ENCODE results near the gene HPCA.

HPCA gene

DNA sequence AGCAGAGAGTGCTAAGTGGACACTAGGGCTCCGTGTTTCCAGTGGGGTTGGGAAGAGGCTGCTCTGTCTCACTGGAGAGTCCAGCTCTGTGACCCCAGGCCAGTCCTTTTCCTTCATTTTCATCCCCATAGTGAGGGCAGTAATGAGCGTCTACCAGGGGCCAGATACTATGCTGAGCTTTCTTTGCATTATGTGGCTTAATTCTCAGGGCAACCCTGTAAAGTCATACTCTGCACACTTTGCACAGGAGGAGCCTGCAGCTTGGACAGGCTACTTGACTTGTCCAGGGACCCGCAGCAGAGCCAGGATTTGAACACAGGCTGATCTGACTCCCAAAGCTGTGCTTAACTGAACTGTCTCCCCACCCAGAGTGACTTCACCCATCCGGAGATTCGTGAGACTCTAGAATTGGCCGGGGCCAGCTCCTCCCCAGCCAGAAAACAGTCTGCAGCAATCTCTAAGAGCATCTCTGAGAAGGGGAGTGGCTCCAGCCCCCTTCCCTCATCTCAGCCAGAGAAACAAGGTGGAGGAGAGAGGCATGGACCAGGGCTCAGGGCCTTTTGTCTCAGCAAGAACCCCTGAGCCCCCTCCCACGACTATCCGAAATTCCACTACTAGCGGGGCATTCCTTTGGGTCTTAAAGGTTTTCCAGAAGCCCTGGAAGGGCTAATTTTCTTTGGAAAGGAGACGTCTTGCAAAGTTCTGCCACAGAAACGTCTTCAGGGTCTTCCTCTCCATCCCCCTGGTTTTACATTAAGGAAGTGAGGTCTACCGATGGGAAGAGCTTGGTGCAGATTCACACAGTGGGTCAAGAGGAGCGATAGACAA is 14.7 kb upstream of the HPCA start:
- DNase-seq = peak; percentile 36

DNA sequence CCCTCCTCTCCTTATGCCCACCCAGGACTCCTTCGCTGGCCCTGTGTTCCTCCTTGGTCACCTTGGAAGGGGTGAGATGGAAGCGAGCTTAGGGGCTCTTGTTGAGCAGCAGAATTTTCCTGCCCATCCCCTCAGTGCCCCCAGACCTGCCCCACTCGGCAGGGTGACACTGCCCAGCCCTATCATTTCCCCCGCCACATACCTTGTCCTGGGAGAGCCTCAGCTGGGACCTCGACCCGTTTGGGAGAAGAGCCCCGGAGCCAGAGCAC is 14.2 kb upstream of the HPCA start:
- DNase-seq = no peak

DNA sequence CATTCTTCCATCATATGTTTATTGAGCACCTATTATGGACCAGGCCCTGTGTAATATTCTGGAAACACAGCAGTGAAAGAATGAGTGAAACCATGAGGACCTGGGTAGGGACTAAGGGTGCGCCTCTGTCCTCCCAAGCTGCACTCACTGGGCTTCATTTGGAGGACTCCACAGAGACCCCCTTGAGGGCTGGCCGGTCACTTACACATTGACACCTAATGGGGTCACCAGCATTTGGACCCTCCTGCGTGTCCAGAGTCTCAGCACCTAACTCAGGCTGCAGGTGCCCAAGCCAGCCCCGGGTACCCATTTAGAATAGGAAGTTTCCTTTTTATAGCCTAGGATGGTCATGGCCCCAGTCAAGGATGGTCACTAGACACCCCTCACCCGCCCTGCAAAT is 12.8 kb upstream of the HPCA start:
- no peak for DNase-seq

DNA sequence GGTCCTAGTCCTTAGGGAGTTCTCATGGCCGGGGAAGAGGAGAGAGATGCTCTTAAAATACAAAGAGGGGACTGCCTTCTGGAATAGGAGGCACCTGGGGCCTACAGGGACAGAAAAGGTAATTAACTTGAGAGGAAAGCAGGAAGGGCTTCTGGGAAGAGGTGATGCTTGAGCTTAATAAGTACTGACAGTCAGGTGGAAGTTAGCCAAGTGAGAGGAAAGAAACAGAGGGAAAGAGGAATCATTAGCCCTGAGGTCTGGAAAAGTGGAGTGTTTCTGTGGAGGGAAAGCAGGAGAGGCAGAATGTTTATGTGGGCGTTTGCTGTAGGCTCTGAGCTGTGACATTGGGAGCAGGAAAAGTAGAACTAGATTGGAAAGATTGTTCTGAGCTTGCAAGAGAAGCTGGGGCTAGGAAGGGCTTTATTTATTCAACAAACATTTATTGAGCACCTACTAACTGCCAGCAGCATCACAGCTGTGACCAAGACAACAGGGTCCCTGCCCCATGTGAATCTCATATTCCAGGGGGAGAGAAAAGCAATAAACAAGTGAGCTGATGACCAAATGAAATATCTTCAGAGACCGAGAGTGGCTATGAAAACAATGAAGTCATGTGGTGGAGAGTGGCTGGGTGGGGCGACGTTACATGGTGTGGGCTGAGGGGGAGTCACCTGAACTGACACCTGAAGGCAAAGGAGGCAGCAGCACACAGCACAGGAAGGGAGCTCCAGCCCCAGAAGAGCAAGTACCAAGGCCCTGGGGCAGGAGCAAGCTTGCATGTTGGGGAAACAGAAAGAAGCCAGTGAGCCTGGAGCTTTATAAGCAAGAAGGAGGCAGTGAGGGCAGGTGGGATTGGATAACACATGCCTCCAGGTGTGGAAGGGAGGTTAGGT is 11.2 kb upstream of the HPCA start:
- no peak for DNase-seq

DNA sequence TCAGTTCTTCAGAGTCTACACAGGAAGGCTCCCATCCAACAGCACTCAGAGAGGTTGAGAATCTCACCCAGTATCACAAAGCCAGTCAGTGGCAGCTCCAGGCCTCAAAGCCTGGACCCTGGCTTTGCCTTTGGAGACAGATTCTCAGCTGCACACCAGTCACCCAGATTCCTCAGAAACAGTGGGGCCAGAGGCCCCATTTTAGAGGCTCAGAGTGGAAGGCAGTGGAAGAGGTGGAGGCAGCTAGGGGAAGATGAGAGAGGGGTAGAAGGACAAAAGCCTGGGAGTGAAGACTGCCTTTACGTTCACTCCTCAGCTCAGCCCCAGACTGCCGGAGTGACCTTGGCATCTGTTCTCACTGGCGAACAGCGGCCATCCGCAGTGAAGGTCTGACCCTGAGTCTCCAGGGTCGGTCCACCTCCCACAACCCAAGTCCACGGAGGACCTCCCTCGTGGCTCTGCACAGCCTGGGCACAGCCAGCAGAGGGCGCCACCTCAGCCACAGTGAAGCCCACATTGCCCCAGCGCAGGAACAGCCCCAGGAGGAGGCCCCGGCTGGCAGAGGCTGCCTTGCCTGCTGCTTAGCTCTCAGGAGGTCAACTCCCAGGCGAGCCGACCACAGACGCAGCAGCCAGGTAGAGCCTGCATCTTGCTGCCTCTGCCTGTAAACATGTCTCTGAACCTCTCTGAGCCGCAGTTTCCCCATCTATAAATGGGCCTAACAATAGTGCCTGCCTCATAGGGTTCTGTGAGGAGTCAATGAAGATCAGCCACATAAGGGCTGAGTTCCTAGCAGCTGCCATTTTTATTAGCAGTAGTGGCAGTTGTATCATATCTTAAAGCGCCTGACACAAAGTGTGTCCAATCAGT is 9.7 kb upstream of the HPCA start:
- peak; percentile 40 for DNase-seq

DNA sequence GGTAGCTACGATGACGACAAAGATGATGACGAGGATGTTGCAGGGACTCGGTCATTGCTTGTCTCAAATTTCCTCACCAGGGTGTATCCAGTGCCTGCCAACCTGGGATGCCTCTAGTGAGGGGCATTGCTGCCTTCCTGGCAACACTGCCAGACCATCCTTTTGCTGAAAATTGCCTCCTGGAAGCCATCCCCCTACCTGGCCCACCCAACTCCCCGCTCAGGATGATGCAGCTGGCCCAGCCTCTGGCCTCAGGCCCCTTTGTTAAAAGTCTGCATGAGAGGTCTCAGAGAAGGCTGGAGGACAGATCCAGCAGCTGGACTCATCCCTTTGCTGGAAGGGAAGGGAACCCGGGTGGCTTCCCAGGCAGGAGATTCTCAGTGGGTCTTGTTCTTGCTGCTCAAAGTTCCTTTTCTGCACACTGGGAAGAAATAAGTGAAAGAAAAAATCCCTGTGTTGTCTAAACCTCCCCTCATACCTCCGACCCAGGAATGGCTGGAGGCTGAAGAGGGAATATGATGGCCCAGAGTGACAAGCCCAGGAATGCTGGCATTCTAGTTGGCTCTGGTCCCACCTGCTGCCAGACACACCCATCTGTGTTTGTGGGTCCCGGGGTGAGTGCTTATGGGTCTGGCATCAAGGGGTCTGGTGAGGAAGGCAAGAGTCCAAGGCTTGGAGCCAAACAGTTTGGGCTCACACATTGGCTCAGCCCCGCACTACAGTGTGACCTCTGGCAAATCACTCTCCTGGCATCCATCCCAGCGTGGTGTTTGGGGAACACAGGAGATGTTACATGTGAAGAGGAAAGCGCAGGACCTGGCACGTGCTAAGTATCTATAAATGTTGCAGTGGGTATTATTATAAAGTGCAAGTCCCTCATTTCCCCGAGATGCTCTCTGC is 8.8 kb upstream of the HPCA start:
- DNase-seq = no peak

DNA sequence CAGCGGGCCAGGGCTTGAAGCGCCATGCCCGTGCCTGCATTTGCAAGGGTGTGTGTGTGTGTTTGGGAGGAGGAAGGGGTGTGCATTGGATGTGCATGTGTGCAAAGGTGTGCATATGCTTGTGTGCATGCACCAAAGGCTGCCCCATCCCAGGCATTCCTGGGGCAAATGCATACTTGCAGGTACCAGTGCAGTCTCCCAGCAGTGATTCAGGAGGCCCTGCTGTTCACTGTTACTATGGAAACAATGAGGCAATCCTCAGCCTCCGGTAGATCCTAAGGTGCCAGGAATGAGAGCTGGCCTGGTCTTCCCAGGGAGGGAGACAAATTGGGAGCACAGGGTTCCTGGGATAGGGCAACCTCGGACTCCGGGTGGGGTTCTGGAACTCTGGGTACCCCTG is 8.1 kb upstream of the HPCA start:
- no peak for DNase-seq

DNA sequence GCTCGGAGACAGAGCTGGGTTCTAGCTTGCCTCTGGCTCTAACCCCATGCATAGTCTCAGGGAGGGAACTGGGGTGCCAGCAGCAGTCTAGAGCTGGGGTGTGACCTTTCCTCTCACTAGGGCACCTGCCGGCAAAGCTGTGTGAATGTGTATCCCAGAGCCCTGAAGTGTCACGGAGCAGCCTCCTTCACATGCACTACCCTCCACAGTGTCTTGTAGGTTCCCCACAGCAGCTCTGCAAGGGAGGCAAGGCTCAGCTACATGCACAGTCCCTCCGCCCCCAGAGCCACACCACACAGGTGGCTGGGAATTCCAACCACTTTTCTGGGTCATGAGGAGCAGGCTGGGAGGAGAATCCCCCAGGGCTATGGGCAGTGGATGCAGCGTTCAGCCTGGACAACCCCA is 7.7 kb upstream of the HPCA start:
- no peak for DNase-seq

DNA sequence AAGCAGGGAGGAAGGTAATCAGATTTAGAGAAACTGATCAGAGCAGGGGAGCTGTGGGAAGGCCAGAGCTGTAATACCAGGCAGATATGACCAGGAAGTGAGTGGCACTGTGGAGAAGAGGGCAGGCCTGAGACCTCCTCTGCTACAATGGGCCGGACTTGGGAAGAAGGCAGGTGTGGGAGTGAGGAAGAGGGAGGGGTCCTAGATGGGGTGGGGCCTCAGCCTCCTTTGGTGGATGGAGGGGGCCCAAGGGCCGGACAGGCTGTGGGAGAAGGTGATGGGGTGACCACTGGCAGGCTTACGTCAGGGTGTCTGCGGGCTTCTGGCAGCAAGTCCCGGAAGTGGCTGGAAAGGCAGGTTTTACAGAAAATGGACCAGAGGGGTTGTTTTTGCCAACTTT is 5.0 kb upstream of the HPCA start:
- DNase-seq = no peak

DNA sequence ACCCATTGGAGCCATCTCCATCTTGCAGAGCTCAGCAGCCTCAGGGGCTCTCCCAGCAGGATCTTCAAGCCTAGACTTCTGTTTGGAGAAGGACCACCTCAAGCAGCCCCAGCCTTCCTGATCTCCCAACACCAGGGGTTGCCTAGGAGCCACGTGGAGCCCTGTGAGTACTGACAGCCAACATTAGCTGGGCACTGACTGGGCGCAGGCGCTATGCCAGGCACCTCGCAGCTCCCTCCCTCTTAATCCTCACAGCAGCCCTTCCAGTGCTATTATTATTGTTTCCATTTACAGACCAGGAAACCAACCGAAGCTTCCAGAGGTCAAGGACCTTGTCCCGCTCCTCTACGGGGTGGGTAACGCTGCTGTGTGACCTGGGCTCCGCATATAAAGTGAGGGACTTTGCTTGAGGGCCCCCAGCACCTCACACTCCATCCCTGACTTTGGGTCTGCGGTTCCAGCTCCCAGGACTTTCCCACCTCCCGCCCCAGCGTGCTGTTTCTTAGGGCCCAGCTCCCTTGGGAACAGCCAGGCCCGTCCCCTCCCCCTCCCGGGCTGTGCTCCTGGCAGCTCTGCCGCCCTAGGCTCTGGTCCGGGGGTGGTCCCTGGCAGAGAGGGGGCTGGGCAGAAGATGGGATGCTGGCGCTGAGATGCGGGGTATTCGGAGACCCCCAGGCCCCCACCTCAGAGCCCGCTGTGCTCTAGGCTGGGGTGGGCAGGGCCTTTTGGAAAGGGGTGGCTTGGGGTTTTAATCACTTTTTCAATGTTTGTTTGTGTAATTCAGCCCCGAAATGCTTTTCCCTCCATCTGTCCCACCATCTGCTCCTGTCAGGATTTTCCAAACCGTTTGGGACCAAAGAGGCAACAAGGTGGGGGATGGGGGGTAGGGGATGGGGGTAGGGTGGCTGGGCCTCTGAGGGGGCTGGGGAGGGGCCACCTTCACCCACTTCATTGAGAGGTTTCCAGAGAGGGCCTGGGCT is 4.1 kb upstream of the HPCA start:
- no peak for DNase-seq

DNA sequence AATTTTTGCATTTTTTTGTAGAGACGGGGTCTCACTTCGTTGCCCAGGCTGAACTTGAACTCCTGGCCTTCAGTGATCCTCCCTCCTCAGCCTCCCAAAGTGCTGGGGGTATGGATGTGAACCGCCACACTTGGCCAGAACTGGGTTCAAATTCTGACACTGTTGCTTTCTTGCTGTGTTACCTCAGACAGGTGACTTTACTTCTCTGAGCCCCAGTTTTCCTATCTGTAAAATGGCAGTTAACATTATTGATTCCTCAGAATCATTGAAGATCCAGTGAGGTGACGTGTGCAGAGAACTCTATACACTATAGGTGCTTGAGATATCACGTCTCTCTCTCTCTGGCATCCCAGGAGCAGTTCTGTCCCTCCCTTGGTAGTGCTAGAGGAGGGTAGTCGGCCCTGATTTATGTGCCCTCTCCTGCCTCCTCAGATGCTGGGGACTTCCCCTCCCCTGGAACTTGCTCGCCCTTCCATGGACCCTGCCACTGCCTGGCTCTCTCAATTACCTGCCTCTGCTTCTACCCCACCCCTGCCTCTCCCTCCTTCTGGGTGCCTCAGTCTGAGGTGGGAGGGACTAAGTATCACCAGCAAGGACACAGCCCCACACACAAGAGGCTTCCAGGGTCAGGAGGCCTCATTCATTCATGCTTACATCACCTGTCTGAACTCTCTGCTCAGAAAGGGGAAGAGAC is 2.8 kb upstream of the HPCA start:
- no peak for DNase-seq

DNA sequence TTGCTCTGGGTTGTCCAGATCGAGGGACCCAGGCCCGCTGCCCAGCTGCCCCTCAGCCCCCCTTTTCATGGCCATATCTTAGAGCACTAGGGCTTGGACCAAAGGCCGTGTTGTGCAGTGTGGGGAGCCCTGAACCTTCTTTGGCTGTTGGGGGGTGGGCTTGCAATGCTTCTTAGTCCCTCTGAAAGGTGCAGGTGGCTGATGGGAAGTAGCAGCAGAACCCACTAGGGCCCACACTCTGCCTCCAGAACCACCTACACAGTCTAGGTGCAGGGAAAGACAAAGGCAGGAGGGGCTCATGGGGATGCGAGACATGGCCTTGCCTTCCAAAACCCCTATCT is 2.3 kb upstream of the HPCA start:
- DNase-seq = no peak

DNA sequence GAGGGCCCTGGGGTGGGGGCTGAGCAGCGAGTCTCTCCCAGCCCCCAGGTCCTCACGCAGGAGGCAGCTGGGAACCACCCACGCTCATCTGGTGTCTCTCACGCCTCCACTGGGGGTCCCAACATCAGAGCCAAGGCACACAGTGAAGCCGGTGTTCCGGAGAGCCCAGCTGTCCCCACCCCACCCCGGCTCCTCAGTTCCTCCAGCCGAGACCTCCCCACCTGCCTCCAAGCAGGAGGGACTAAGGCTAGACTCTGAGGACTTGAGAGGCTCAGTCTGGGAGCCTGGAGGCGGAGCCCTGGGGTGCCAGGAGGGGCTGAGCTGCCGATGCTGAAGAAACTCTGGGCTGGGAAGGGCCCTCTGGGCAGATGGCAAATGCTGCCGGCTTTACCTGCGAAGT is 1.6 kb upstream of the HPCA start:
- no peak for DNase-seq

DNA sequence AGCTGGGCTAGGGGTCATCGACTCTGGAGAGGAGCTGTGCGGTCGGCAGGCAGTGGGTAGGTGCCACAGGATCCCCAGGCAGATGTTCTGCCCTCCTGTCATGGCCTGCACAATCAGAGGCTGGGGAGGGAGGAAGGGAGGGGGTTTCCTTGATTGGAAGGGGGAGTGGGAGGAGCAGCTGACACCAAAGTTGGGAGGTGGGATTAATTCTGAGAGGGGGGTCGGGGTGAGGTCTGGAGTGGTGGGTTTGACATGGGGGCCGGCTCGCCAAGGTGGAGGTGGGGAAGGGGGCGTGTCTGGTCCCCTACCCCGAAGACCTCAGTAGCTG is 651 bp upstream of the HPCA start:
- DNase-seq = no peak

DNA sequence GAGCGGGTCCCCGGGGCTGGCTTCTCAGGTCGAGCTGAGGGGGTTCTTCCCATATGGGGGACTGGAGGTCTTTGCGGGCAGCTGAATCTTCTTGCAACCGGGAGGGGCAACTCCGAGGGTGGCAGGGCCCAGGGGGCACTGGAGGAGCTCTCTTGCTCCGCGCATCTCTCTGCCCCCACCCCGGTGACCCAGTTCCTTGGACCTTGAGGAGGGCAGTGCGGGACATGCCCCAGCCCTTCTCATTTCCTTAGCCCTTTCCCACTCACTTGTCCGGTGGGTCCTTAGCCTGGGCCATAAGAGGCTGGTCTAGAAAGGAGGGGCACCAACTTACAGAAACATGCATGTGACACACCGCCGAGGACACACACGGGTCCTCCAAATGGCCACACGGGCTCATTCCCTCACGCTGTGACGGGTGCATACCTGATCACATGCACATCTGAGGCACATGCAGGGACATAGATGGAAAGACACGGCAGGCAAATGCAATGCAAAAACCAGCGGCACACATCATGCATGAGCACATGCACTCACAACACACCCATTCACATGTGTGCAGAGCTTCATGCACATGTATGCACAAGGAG is 630 bp downstream of the HPCA start:
- DNase-seq = no peak

DNA sequence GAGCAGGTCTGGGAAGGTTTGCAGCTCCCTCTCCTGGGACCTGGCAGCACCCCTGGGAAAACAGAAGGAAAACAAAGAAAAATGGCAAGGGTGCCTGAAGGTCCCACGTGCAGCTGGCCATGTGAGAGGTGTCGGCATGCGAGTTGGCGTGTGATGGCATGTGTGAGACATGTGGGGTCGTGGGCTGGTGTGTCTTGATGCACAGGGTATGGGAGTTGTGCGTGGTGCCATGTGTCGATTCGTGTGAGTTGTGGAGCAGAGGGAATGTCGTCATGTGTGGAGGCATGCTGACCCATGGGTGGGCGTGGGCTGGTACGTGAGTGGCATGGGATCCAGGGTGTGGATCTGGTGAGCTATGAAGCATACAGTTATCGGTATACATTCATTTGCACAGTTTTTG is 1.3 kb downstream of the HPCA start:
- no peak for DNase-seq

DNA sequence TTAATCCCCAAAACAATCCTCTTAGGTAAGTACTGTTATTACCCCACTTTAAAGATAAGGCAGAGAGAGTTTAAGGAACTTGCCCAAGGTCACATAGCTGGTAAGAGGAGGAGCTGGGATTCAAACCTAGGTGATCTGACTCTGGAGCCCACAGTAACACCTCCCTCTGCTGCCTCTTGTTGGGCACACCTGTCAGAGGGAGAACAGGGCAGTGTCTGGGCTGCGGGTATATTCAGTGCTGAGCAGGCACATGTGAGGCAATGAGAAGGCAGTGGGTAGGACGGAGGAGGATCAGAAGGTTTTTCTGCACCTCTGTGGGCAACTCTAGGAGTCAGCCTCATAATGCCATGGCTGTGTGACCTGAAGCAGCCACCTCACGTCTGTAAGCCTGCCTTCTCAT is 1.8 kb downstream of the HPCA start:
- no peak for DNase-seq

DNA sequence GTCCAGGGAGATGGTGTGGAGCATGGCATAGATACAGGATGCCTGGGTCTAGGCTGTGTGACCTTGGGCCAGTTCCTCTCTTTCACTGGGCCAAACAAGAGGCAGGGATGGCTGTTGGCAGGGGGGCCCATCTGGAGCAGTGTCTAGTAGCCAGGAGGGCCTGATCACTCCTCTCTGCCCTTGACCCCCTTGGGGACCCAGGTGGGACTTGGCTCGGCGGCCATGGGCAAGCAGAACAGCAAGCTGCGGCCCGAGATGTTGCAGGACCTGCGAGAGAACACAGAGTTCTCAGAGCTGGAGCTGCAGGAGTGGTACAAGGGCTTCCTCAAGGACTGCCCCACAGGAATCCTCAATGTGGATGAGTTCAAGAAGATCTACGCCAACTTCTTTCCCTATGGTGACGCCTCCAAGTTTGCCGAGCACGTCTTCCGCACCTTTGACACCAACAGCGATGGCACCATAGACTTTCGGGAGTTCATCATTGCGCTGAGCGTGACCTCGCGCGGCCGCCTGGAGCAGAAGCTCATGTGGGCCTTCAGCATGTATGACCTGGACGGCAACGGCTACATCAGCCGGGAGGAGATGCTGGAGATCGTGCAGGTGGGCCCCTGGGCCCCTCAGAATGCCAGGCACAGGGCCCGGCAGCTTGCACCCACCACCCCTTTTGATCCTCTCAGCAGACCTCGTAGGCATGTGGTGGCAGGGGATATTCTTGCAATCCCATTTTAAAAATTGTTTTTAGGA is 2.6 kb downstream of the HPCA start:
- DNase-seq = no peak

DNA sequence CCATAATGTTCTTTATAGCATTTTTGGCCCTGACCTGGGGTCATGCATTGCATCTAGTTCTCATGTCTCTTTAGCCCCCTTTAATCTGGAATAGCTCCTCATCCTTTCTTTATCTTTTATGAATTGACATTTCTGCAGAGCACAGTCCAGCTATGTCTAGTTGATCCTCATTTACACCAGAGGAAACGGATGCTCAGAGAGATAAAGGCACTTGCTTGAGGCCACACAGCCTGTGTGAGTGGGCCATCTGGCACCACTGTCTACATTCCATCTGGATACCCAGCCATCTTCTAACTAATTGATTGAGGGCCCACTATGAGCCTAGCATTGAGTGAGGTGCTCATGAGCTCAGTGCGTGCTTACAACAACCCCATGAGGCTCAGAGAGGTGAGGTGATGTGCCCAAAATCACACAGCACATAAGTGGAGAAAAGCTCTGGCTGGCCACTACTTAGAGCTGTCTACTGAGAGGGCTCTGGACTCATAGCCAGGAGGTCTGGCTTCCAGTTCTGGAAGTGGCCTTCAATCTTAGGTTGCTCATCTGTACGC is 3.5 kb downstream of the HPCA start:
- DNase-seq = no peak

Measured in fibroblast of skin of right biceps (primary cell).